Measurements from ENCODE around the gene C1orf198.

- TF ChIP-seq, protein P1, sequence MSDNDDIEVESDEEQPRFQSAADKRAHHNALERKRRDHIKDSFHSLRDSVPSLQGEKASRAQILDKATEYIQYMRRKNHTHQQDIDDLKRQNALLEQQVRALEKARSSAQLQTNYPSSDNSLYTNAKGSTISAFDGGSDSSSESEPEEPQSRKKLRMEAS (IDR thresholded peaks at IDR 0.05; ENCODE audit: low read depth) = no peak
- no peak for TF ChIP-seq RFX5 (IDR thresholded peaks at IDR 0.05; ENCODE audit: low read length)
Measured at GRCh38 chr1:230807029-230807428, 61.3 kb downstream of the C1orf198 start.
